Heart left ventricle (tissue), 16 donors: ENCODE data around the gene ABLIM1. TPM values are rescaled to one million over a fixed set of nuclear protein-coding genes. Genes with fewer than 3 reads are reported as not detected.
A peak's percentile ranks its signal among the peaks of the same experiment; 100 is the strongest.

Experiments used
- ATAC-seq, 4 donors: fragments of 200-7000 bp; cut with Tn5 transposase; one replicate each; pipeline ENCODE4 v1.9.1; 2020 to 2022; ENCODE audit warnings: moderate library complexity in 4 of 4, mild to moderate bottlenecking in 3 of 4, moderate number of reproducible peaks in 1 of 4
- DNase-seq, 5 donors: peaks; one replicate each; pipeline ENCODE4 v3.0.0-alpha.2; 2020
- H3K27ac ChIP-seq, 12 donors: fragments of 200-600 bp; sonication (generic) in 4 of 12; one replicate each; pipeline versions ENCODE4 v1.5.0 to v1.8.0; 2016 to 2022; ENCODE audit warnings: mild to moderate bottlenecking in 2 of 12
- H3K27me3 ChIP-seq, 9 donors: fragments of 200-600 bp; sonication (generic) in 2 of 9; one replicate each; pipeline versions ENCODE4 v1.5.1 to v1.8.0; 2016 to 2022; ENCODE audit warnings: mild to moderate bottlenecking in 3 of 9
- H3K36me3 ChIP-seq, 9 donors: fragments of 200-600 bp; sonication (generic) in 2 of 9; one replicate each; pipeline versions ENCODE4 v1.5.0 to v1.8.0; 2018 to 2022; ENCODE audit warnings: mild to moderate bottlenecking in 2 of 9
- H3K4me1 ChIP-seq, 12 donors: fragments of 200-600 bp; sonication (generic) in 4 of 12; one replicate each; pipeline versions ENCODE4 v1.5.0 to v1.8.0; 2016 to 2022; ENCODE audit warnings: mild to moderate bottlenecking in 3 of 12
- H3K4me3 ChIP-seq, 12 donors: fragments of 200-600 bp; sonication (generic) in 4 of 12; one replicate each; pipeline versions ENCODE4 v1.5.0 to v1.8.0; 2017 to 2022; ENCODE audit warnings: mild to moderate bottlenecking in 9 of 12, moderate library complexity in 4 of 12
- H3K9me3 ChIP-seq, 12 donors: fragments of 200-600 bp; sonication (generic) in 4 of 12; one replicate each; pipeline versions ENCODE4 v1.5.0 to v1.8.0; 2016 to 2022; ENCODE audit warnings: mild to moderate bottlenecking in 1 of 12
- POLR2A ChIP-seq, 2 donors: fragments of 450-650 bp; IDR thresholded peaks; one replicate each; pipeline ENCODE4 v1.6.1; 2017; ENCODE audit warnings: antibody characterized with exemption in 2 of 2, mild to moderate bottlenecking in 2 of 2, moderate library complexity in 2 of 2
- WGBS, 4 donors: extraction: QIAGEN DNeasy Blood & Tissue Kit in 2 of 4; methylation state at CpG; one replicate each; pipeline versions ENCODE4 v1.1.5 to v1.1.7; 2013 to 2018; 5-methylcytosine and 5-hydroxymethylcytosine counted together
- intact Hi-C, 10 donors: fragments of 100-400 bp; cut with DNase I; formaldehyde crosslinking; loops; one replicate each; pipeline versions ENCODE4 v1.11.1 to v1.14.2; 2022
- long read RNA-seq, 3 donors: library from polyadenylated mRNA; unstranded; transcript quantifications; one replicate each; pipeline ENCODE4 v2.0.0, GENCODE V29; 2020 to 2021
- polyA plus RNA-seq, 2 donors: library from polyadenylated mRNA; stranded (reverse); fragments of 200-250 nt; gene quantifications; one replicate each; pipeline ENCODE4 v1.2.3, GENCODE V29; 2013
- total RNA-seq, 9 donors: library from RNA; depleted of rRNA in 2 of 9; stranded (reverse); fragments of >200 nt in 2 of 9; fragmentation: NEBNext Ultra II Directional in 3 of 9; extraction: Animal tissue kit (Norgen Biotek cat#: 25700) in 3 of 9; gene quantifications; one replicate each; pipeline versions ENCODE4 v1.1.0 to v1.2.4, GENCODE V29; 2016 to 2023
- TF ChIP-seq, protein P1 (sequence below), 12 donors: fragments of 200-600 bp; sonication (generic) in 4 of 12; IDR thresholded peaks; one replicate each; pipeline versions ENCODE4 v1.5.0 to v1.8.0; 2018 to 2022; ENCODE audit warnings: antibody characterized with exemption in 12 of 12, mild to moderate bottlenecking in 5 of 12
- donor health status: ischemic (EF 13 %, LVEDD 7.1; RV severe dilation, severe dysfunction).
- donor health status: healthy with polysubstance abuse.
- donor health status: DM: no; HTN: yes; CAD: no.
- donor health status: DM: no; HTN: no; CAD: no.
- donor health status: ischemic (EF 25% LVEDD 6.9; RV normal size, moderate dysfunction).
- donor health status: ischemic (EF 25% LVEDD 5.7; RV mildly dilated, moderate dysfunction).
- donor health status: healthy.
- donor health status: DM: yes; HTN: yes; CAD: no.
- donor health status: ischemic (EF 35%, LVEDD 5.7; RV mildly dilated, moderate dysfunction).
- donor health status: nonischemic (EF 11% LVEDD 7.7; RV severe dilation, severe dysfunction).
- donor health status: DM: yes; HTN: yes; CAD: no.
- donor health status: PGD.
- donor health status: ischemic (EF 29% LVEDD 5.4; RV normal size, mild dysfunction).
- donor health status: nonischemic (EF 23%, LVEDD 6.1; RV moderate dilation, normal function).

The ABLIM1 gene
- total RNA-seq (100 to 1,000 TPM; 491 to 713 (median 575) TPM), polyA plus RNA-seq (100 to 1,000 TPM; 242 to 276 TPM)
- long read RNA-seq, donor 1, partial matches to known transcripts: 76 of 558 reads
- long read RNA-seq, donor 1, other reads (novel, unspliced or antisense): 482 of 558 reads
- long read RNA-seq, donor 2, partial matches to known transcripts: 56 of 657 reads
- long read RNA-seq, donor 2, other reads (novel, unspliced or antisense): 601 of 657 reads
- long read RNA-seq, donor 3, partial matches to known transcripts: 30 of 403 reads
- long read RNA-seq, donor 3, other reads (novel, unspliced or antisense): 373 of 403 reads

DNA sequence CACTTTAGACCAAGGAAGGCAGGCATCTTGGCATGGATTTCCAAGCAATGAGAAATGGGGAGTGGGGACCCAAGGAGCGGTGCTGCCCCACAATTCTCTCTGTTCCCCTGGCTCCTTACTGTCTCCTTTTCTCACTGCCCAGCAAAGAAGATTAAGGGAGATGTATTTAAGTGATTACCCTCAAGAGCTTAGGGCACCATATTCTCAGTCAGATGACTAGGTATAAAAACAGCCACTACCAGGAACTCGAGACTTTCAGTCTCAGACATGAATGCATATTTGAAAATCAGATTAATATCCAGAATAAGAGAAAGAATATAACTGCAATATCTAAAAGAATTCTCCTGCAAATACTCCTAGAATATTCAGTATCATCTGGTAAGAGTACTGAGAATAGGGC, at the start of gene ABLIM1:
Gene ABLIM1 (minus strand): TSS at position 101 of the 400 bp plus-strand sequence. CDS start 75 bp downstream, at position 26.
- Histone ChIP-seq H3K4me1 (peaks cover 12 to 100% (median 64%) of the 10 kb centered on the region in 12 donors), H3K4me3 (no peak within 1 kb of the TSS), H3K27me3 (no peaks in the 10 kb centered on the region), H3K9me3 (peaks cover 0 to 6% (median 0%) of the 10 kb centered on the region in 12 donors), H3K36me3 (no peaks in the 10 kb centered on the region), H3K27ac (peak within 1 kb of the TSS in 9 of 12 donors; percentile 3 to 86 (median 26))
- intact Hi-C loops: no loop called here
- 62 to 74% (median 73%) methylated on average over 2 of the region's 2 CpGs for WGBS, 4 donors
- ATAC-seq (no peak), DNase-seq (no peak)
- TF ChIP-seq POLR2A (IDR thresholded peaks at IDR 0.05): no peak
- TF ChIP-seq, protein P1, sequence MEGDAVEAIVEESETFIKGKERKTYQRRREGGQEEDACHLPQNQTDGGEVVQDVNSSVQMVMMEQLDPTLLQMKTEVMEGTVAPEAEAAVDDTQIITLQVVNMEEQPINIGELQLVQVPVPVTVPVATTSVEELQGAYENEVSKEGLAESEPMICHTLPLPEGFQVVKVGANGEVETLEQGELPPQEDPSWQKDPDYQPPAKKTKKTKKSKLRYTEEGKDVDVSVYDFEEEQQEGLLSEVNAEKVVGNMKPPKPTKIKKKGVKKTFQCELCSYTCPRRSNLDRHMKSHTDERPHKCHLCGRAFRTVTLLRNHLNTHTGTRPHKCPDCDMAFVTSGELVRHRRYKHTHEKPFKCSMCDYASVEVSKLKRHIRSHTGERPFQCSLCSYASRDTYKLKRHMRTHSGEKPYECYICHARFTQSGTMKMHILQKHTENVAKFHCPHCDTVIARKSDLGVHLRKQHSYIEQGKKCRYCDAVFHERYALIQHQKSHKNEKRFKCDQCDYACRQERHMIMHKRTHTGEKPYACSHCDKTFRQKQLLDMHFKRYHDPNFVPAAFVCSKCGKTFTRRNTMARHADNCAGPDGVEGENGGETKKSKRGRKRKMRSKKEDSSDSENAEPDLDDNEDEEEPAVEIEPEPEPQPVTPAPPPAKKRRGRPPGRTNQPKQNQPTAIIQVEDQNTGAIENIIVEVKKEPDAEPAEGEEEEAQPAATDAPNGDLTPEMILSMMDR (IDR thresholded peaks at IDR 0.05): no peak

DNA sequence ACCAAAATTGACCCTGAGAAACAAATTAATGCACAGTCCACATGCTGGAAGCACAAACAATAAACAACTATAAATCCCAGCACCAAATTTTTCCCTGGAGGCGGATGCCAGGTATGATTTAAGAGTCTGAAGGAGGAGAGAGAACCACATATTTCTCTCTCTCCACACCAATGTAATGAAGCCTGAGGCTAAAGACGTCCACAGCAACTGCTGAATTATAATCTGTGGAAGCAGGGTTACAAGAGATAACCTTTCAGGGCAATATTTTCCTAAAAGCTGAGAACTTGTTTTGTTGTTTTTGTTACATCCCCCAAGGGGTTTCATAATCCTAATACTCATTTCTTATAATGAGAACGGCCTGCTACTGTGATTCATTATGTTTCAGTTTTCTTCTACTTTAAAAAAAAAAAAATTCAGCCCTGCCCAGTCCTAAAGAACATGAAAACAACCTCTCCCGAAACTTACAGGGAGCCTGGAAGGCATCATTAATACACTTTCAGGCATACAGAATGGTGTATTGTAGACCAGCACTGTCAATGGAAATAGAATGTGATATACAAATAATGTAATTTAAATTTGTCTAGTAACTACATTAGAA, 48.5 kb upstream of the ABLIM1 start:
- H3K36me3 ChIP-seq: no peaks in the 10 kb centered on the region
- H3K27me3 ChIP-seq: no peaks in the 10 kb centered on the region
- intact Hi-C loops: loop anchor here in 4 of 10 donors (5.0 to 10.0 kb wide), 5 partner anchors 71 to 238 kb away; no protein-coding TSS in a partner anchor
- ATAC-seq: peak in 2 of 4 donors; percentile 17 to 42
- H3K4me1 ChIP-seq: peaks cover 4 to 68% (median 17%) of the 10 kb centered on the region in 12 donors
- DNase-seq: no peak
- H3K9me3 ChIP-seq: no peaks in the 10 kb centered on the region
- 42 to 53% (median 44%) methylated on average over 4 of the region's 4 CpGs for WGBS, 4 donors
- H3K4me3 ChIP-seq: no peak overlapping the region
- H3K27ac ChIP-seq: peak overlapping the region in 8 of 12 donors; percentile 2 to 59 (median 19)
- TF ChIP-seq POLR2A (IDR thresholded peaks at IDR 0.05): no peak
- TF ChIP-seq, protein P1 (IDR thresholded peaks at IDR 0.05): no peak

DNA sequence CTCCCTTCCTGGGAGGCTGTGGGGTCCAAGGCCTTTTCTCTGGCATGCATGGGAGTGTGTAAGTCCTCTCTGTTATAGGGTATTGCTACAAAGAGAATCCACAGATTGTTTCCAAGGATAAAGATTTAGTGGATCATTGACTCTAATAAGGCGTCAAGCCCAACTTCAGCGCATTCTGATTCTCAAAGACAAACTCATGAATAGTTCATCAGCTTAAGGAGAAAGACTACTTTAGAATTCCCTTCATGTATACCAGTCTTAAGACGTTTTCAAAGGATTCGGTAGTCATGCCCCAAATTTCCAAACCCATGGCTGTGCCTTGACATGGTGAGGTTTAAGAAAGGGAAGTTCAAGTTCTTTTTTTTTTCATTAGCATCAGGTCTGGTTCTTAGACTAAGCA, 46.6 kb upstream of the ABLIM1 start:
- Histone ChIP-seq H3K27ac (no peak overlapping the region), H3K4me1 (peaks cover 4 to 51% (median 15%) of the 10 kb centered on the region in 12 donors), H3K4me3 (no peak overlapping the region), H3K9me3 (peaks cover 0 to 7% (median 0%) of the 10 kb centered on the region in 12 donors), H3K36me3 (no peaks in the 10 kb centered on the region), H3K27me3 (no peaks in the 10 kb centered on the region)
- DNase-seq (no peak), ATAC-seq (no peak)
- TF ChIP-seq POLR2A (IDR thresholded peaks at IDR 0.05): no peak
- 93 to 95% (median 94%) methylated on average over 4 of the region's 4 CpGs for WGBS, 4 donors
- intact Hi-C loops: loop anchor here in 7 of 10 donors (5.0 to 10.0 kb wide), 5 partner anchors 73 to 240 kb away; no protein-coding TSS in a partner anchor

DNA sequence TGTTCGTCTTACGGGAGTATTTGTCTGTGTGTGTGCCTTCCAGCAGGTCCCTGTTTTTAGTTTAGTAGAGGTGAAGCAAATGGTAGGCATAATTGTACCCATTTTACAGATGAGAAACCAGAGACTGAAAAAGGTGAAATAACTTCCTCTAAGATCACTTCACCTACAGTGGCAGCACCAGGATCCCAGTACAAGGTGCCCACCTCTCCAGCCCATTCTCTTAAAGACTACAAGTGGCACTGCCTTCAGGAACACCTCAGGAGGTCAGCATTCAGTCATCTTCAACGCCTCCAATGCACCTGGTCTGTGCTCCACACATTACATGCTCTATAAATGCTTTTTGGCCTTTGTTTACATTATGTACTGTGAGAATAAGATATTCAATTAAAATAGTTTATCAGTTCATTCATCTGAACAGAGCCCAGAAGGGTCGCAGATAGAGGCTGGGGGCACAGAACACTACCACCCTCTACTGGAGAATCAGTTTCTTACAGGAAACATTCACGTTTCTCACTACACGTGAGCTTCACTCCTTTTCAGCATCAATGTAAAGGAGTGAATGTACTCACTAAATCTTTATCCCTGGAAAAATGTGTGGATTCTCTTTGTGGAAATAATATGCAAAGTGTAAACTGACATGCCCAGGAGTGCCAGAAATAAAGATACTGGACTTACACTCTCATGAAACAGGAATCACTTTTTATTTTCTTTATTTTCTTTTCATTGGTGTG, 45.5 kb upstream of the ABLIM1 start:
- Histone ChIP-seq H3K4me1 (peaks cover 3 to 43% (median 11%) of the 10 kb centered on the region in 12 donors), H3K27ac (peak overlapping the region in 3 of 12 donors; percentile 13 to 26 (median 13))
- ATAC-seq: peak in 3 of 4 donors; percentile 53 to 64 (median 61)

More for the DNA sequence above, 45.5 kb upstream of the ABLIM1 start:
- Histone ChIP-seq H3K4me3 (no peak overlapping the region), H3K9me3 (peaks cover 0 to 7% (median 0%) of the 10 kb centered on the region in 12 donors), H3K27me3 (no peaks in the 10 kb centered on the region), H3K36me3 (no peaks in the 10 kb centered on the region)
- TF ChIP-seq POLR2A (IDR thresholded peaks at IDR 0.05): no peak
- TF ChIP-seq, protein P1 (IDR thresholded peaks at IDR 0.05): peak; percentile 45 to 72 (median 60)
- WGBS, 4 donors: 28 to 35% (median 33%) methylated on average over 6 of the region's 6 CpGs
- no peak for DNase-seq
- intact Hi-C loops: loop anchor here in 6 of 10 donors (5.0 to 10.0 kb wide), 4 partner anchors 151 to 241 kb away; no protein-coding TSS in a partner anchor
